Endothelial cell of umbilical vein (primary cell): Measurements from ENCODE around the gene TOR1A. TPM values are rescaled to one million over a fixed set of nuclear protein-coding genes. Genes with fewer than 3 reads are reported as not detected.

Experiments
- BruUV-seq: library from RNA; stranded (reverse); fragments of 400-500 nt; replicated peaks from 2 replicates; lab custom pipeline; 2021; lab: Mats Ljungman, UMichigan
- CTCF ChIA-PET: fragments of 300-600, 350-600 bp; sonication (Branson Sonifier 250); formaldehyde crosslinking; loops from one replicate; lab custom pipeline; 2021; ENCODE audit warnings: antibody characterized with exemption, inconsistent platforms; lab: Charles Lee
- POLR2A ChIA-PET: fragments of 300-600, 350-600 bp; sonication (Branson Sonifier 250); formaldehyde crosslinking; loops from one replicate; lab custom pipeline; 2021; ENCODE audit warnings: antibody characterized with exemption, inconsistent platforms; lab: Charles Lee
- DNase-seq: peaks from one replicate; pipeline ENCODE4 v3.0.0-alpha.2; 2011; ENCODE audit warnings: low read depth, low spot score
- FAIRE-seq: peaks from 2 replicates; lab custom pipeline; 2011; peaks lifted over from hg19 to GRCh38; lab: Jason Lieb, UNC
- H2AFZ ChIP-seq: 2 replicates; pipeline ENCODE4 v1.6.0; 2012; ENCODE audit warnings: low read depth, low read length, control low read depth, inconsistent platforms
- H3K27ac ChIP-seq: 2 replicates; pipeline ENCODE4 v1.5.1; 2011; ENCODE audit warnings: low read depth, mild to moderate bottlenecking, control low read depth, low read length, moderate library complexity; ENCODE audit not compliant: insufficient read depth
- H3K27me3 ChIP-seq, 2 experiments: 2 replicates each; pipeline versions ENCODE4 v1.6.0 to v1.6.1; 2011; ENCODE audit warnings: low read length in 2 of 2, mixed read lengths in 1 of 2; ENCODE audit not compliant: control insufficient read depth in 2 of 2, insufficient read depth in 2 of 2
- H3K36me3 ChIP-seq, 2 experiments: 2 replicates in 1 of 2; 3 replicates in 1 of 2; pipeline ENCODE4 v1.5.1; 2011; ENCODE audit warnings: low read length in 2 of 2, mild to moderate bottlenecking in 1 of 2, moderate library complexity in 1 of 2; ENCODE audit not compliant: control insufficient read depth in 2 of 2, insufficient read depth in 2 of 2; ENCODE audit errors: extremely low read depth in 1 of 2
- H3K4me1 ChIP-seq: 3 replicates; pipeline ENCODE4 v1.5.1; 2011; ENCODE audit warnings: mild to moderate bottlenecking, low read length; ENCODE audit not compliant: control insufficient read depth, insufficient read depth; ENCODE audit errors: extremely low read depth
- H3K4me2 ChIP-seq: 2 replicates; pipeline ENCODE4 v1.6.1; 2011; ENCODE audit warnings: low read length, control low read depth, mixed read lengths; ENCODE audit not compliant: insufficient read depth
- H3K4me3 ChIP-seq, 3 experiments: fragments of 200-600 bp in 1 of 3; sonication (generic), shearing (Covaris generic) in 1 of 3; replicated peaks in 1 of 3; 2 replicates each; pipeline ENCODE4 v1.5.1; 2011 to 2016; ENCODE audit warnings: control low read depth in 3 of 3, low read length in 3 of 3, mild to moderate bottlenecking in 2 of 3, inconsistent platforms in 1 of 3, low read depth in 1 of 3, moderate library complexity in 1 of 3; ENCODE audit not compliant: insufficient read depth in 1 of 3
- H3K79me2 ChIP-seq: 2 replicates; pipeline ENCODE4 v1.6.0; 2012; ENCODE audit warnings: low read length, inconsistent platforms; ENCODE audit not compliant: control insufficient read depth, insufficient read depth
- H3K9ac ChIP-seq: replicated peaks from 2 replicates; pipeline ENCODE3; 2011; ENCODE audit warnings: low read length, control low read depth; ENCODE audit not compliant: insufficient read depth; ENCODE audit errors: extremely low read depth
- H3K9me1 ChIP-seq: replicated peaks from 3 replicates; pipeline ENCODE4 v1.6.0; 2011; ENCODE audit warnings: mild to moderate bottlenecking, low read length; ENCODE audit not compliant: control insufficient read depth, insufficient read depth; ENCODE audit errors: extremely low read depth
- H3K9me3 ChIP-seq: replicated peaks from 2 replicates; pipeline ENCODE4 v1.5.1; 2012; ENCODE audit warnings: low read length, inconsistent platforms; ENCODE audit not compliant: control insufficient read depth, insufficient read depth
- H4K20me1 ChIP-seq: replicated peaks from 2 replicates; pipeline ENCODE3; 2011; ENCODE audit warnings: mild to moderate bottlenecking, low read length; ENCODE audit not compliant: control insufficient read depth, insufficient read depth; ENCODE audit errors: extremely low read depth
- GATA2 ChIP-seq: IDR thresholded peaks from 2 replicates; pipeline ENCODE4 v1.7.0; 2011; ENCODE audit warnings: low read depth, mild to moderate bottlenecking, moderate library complexity, mixed read lengths, low read length; ENCODE audit not compliant: insufficient read length, insufficient read depth
- JUN ChIP-seq: IDR thresholded peaks from 2 replicates; pipeline ENCODE4 v1.6.1; 2011; ENCODE audit warnings: borderline replicate concordance, low read depth; ENCODE audit not compliant: insufficient read length, insufficient read depth
- dilution Hi-C: fragments of 300-500 bp; cut with MboI; formaldehyde crosslinking; loops from one replicate; pipeline ENCODE4 v1.15.0; 2019; ENCODE audit warnings: low sequenced_read_pairs; ENCODE audit not compliant: extremely low pct_ligation_motif_present
- intact Hi-C: fragments of 100-400 bp; cut with micrococcal nuclease; formaldehyde crosslinking; loops from one replicate; pipeline ENCODE4 v1.10.0; 2022
- polyA plus RNA-seq, 4 experiments: library from polyadenylated mRNA; depleted of rRNA in 3 of 4; stranded (reverse) in 3 of 4; unstranded in 1 of 4; fragments of >200 nt; gene quantifications; 2 replicates each; pipeline versions ENCODE4 v1.2.1 to v1.2.3, GENCODE V29; 2011 to 2012; ENCODE audit warnings: missing spikeins in 1 of 4
- total RNA-seq: library from RNA; stranded (reverse); gene quantifications from 2 replicates; pipeline ENCODE4 v1.2.3, GENCODE V29; 2021
- TF ChIP-seq, protein P1 (sequence below): IDR thresholded peaks from 2 replicates; pipeline ENCODE4 v1.6.1; 2011; ENCODE audit not compliant: insufficient read depth, insufficient read length
- TF ChIP-seq, protein P2 (sequence below), 2 donors: IDR thresholded peaks; 1 replicate in 1 of 2; 2 replicates in 1 of 2; pipeline ENCODE4 v1.5.1; 2011; ENCODE audit warnings: low read length in 2 of 2, mild to moderate bottlenecking in 2 of 2, moderate library complexity in 2 of 2, control low read depth in 1 of 2, inconsistent platforms in 1 of 2, low read depth in 1 of 2; ENCODE audit not compliant: insufficient read depth in 1 of 2; ENCODE audit errors: extremely low read depth in 1 of 2

The TOR1A gene
- total and polyA plus RNA-seq, 2 donors (not counting 3 experiments of a cell fraction or from before 2014, with no cell fraction given), result 57.8 to 89.8 TPM

DNA sequence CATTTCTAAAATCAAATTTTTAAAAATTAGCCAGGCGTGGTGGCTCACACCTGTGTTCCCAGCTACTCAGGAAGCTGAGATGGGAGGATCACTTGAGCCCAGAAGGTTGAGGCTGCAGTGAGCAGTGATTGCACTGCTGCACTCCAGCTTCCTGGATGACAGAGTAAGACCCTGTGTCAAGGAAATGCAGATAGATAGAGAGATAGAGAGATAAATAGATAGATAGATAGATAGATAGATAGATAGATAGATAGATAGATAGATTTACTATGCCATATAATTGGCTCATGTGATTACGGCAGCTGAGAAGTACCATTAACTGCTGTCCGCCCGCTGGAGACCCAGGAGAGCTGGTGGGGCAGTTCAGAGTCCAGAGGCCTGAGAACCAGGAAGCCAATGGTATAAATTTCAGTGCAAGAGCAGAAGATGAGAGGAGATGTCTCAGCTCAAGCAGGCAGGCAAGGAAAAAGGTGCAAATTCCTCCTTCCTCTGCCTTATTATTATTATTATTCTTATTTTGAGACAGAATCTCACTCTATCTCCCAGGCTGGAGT is 58.1 kb downstream of the TOR1A start:
- peaks cover 3% of the 10 kb centered on the region for H3K4me1 ChIP-seq
- no peak for FAIRE-seq

More for the DNA sequence above, 58.1 kb downstream of the TOR1A start:
- Histone ChIP-seq H3K9me1 (no peaks in the 10 kb centered on the region), H3K27me3 (peaks cover 0 to under 1% of the 10 kb centered on the region in 2 experiments), H3K4me3 (no peak overlapping the region), H3K79me2 (no peaks in the 10 kb centered on the region), H4K20me1 (no peaks in the 10 kb centered on the region), H3K9me3 (no peaks in the 10 kb centered on the region), H3K27ac (no peak overlapping the region), H3K9ac (no peak overlapping the region), H3K36me3 (no peaks in the 10 kb centered on the region), H3K4me2 (no peak overlapping the region), H2AFZ (no peak overlapping the region)
- DNase-seq, result no peak
- no TSS peak for BruUV-seq
- intact Hi-C loops, result no loop called here
- TF ChIP-seq GATA2 (no peak), JUN (no peak)
- TF ChIP-seq, protein P1, sequence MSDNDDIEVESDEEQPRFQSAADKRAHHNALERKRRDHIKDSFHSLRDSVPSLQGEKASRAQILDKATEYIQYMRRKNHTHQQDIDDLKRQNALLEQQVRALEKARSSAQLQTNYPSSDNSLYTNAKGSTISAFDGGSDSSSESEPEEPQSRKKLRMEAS, result no peak
- TF ChIP-seq, protein P2, sequence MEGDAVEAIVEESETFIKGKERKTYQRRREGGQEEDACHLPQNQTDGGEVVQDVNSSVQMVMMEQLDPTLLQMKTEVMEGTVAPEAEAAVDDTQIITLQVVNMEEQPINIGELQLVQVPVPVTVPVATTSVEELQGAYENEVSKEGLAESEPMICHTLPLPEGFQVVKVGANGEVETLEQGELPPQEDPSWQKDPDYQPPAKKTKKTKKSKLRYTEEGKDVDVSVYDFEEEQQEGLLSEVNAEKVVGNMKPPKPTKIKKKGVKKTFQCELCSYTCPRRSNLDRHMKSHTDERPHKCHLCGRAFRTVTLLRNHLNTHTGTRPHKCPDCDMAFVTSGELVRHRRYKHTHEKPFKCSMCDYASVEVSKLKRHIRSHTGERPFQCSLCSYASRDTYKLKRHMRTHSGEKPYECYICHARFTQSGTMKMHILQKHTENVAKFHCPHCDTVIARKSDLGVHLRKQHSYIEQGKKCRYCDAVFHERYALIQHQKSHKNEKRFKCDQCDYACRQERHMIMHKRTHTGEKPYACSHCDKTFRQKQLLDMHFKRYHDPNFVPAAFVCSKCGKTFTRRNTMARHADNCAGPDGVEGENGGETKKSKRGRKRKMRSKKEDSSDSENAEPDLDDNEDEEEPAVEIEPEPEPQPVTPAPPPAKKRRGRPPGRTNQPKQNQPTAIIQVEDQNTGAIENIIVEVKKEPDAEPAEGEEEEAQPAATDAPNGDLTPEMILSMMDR (IDR thresholded peaks at IDR 0.05; ENCODE audit: extremely low read depth in 1 of 2, insufficient read depth in 1 of 2, low read depth in 1 of 2, low read length in 2 of 2), result no peak
- ChIA-PET CTCF (interaction anchor here (0.9 to 1.5 kb wide), 2 partner anchors 9 to 16 kb away, joined by 3 read pairs; no protein-coding TSS in a partner anchor), POLR2A (no interaction called here)
- dilution Hi-C loops, result no loop called here
